Measurements from ENCODE around the gene TBC1D32. TPM values are rescaled to one million over a fixed set of nuclear protein-coding genes. Genes with fewer than 3 reads are reported as not detected.

Gene TBC1D32
- total and polyA plus RNA-seq, 7 donors = 0.60 to 6.1 (median 2.1) TPM

DNA sequence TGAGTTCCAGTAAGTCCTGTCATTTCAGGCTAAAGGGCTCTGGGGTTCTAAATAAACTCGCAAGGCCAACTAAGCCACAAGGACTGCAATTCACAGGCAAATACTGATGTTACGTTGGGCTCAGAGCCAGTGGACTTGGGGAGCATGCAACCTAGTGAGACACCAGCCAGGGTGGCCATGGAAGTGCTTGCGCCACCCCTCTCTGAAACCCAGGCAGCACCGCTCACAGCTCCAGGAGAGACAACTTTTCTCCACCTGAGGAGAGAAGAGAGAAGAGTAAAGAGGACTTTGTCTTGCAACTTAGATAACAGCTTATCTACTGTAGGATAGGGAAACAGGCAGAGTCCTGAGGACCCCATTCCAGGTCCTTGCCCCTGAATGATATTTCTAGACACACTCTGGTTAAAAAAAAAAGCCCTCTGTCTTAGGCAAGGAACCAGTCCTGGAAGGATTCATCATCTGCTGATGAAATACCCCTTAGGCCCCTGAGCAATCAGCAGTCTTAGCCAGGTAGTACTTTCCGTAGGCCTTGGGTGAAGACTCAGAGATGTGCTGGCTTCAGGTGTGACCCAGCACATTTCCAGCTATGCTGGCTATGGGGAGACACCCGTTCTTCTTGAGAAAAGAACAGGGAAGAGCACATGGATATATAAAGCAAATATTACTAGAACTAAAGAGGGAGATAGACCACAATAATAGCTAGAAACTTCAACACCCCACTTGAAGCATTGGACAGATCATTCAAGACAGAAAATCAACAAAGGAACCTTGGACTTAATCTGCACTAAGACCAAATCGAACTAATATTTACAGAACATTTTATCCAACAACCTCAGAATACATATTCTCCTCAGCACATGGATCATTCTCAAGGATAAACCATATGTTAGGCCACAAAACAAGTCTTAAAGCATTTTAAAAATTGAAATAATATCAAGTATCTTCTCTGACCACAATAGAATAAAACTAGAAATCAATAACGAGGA lies 31.5 kb upstream of the TBC1D32 start:
- Histone ChIP-seq H3K27ac (no peak overlapping the region), H3K4me1 (no peaks in the 10 kb centered on the region), H3K9me3 (no peaks in the 10 kb centered on the region), H3K4me3 (no peak overlapping the region), H3K36me3 (no peaks in the 10 kb centered on the region), H3K27me3 (no peaks in the 10 kb centered on the region)
- DNase-seq = no peak
- intact Hi-C loops (cut with DNase I) = no loop called here
- WGBS, 2 donors = 81 to 89% methylated on average over 8 of the region's 8 CpGs
- TF ChIP-seq EP300 (IDR thresholded peaks at IDR 0.05) = no peak
- TF ChIP-seq, protein P1, sequence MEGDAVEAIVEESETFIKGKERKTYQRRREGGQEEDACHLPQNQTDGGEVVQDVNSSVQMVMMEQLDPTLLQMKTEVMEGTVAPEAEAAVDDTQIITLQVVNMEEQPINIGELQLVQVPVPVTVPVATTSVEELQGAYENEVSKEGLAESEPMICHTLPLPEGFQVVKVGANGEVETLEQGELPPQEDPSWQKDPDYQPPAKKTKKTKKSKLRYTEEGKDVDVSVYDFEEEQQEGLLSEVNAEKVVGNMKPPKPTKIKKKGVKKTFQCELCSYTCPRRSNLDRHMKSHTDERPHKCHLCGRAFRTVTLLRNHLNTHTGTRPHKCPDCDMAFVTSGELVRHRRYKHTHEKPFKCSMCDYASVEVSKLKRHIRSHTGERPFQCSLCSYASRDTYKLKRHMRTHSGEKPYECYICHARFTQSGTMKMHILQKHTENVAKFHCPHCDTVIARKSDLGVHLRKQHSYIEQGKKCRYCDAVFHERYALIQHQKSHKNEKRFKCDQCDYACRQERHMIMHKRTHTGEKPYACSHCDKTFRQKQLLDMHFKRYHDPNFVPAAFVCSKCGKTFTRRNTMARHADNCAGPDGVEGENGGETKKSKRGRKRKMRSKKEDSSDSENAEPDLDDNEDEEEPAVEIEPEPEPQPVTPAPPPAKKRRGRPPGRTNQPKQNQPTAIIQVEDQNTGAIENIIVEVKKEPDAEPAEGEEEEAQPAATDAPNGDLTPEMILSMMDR (IDR thresholded peaks at IDR 0.05) = no peak
- TF ChIP-seq POLR2A (IDR thresholded peaks at IDR 0.05) = no peak
- TF ChIP-seq POLR2AphosphoS5 (IDR thresholded peaks at IDR 0.05) = no peak

DNA sequence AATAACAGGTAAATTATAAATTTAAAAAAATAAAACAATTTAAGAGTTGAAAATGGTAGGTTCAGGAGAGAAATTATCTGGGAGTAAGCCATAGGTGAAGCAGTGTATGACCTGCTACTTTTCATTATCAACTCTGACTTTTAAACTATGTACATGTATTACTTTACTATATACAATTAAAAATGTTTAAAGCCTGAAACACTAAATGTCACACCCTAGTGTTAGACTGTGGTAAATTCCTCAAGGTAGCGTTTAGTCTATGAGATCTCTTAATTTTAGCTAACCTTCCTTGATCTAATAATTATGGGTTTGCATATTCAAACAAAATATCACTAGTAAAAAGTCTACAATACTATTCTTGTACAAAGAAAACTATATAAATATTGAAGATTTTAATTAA lies 22.3 kb upstream of the TBC1D32 start:
- no peak overlapping the region for H3K4me3 ChIP-seq
- no peaks in the 10 kb centered on the region for H3K27me3 ChIP-seq
- 42 to 65% methylated on average over 1 of the region's 1 CpG for WGBS, 2 donors
- no peaks in the 10 kb centered on the region for H3K9me3 ChIP-seq
- no peak overlapping the region for H3K27ac ChIP-seq
- TF ChIP-seq, protein P1 (IDR thresholded peaks at IDR 0.05) = no peak
- no peak for TF ChIP-seq POLR2A (IDR thresholded peaks at IDR 0.05)
- no peak for TF ChIP-seq POLR2AphosphoS5 (IDR thresholded peaks at IDR 0.05)
- TF ChIP-seq EP300 (IDR thresholded peaks at IDR 0.05) = no peak
- intact Hi-C loops (cut with DNase I) = no loop called here
- no peaks in the 10 kb centered on the region for H3K36me3 ChIP-seq
- no peaks in the 10 kb centered on the region for H3K4me1 ChIP-seq
- no peak for DNase-seq

DNA sequence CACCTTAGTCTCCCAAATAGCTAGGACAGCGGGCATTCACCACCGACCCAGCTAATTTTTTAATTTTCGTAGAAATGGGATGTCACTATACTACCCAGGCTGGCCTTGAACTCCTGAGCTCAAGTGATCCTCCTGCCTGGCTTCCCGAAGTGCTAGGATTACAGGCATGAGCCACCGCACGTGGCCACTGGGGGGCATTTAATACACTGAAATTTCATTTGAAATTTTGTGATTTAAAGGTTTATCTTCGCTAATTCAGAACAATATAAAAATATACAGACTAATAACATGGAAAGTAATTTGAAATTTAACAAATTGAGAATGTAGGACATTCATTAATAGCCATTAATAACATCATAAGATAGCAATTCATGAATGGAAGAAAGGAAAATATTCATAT lies 20.5 kb upstream of the TBC1D32 start:
- no peaks in the 10 kb centered on the region for H3K36me3 ChIP-seq
- TF ChIP-seq POLR2A (IDR thresholded peaks at IDR 0.05) = no peak
- no peak for TF ChIP-seq POLR2AphosphoS5 (IDR thresholded peaks at IDR 0.05)
- TF ChIP-seq EP300 (IDR thresholded peaks at IDR 0.05) = no peak
- TF ChIP-seq, protein P1 (IDR thresholded peaks at IDR 0.05) = no peak
- intact Hi-C loops (cut with DNase I) = no loop called here
- no peak for DNase-seq
- H3K4me1 ChIP-seq = no peaks in the 10 kb centered on the region
- no peak overlapping the region for H3K4me3 ChIP-seq
- no peak overlapping the region for H3K27ac ChIP-seq
- no peaks in the 10 kb centered on the region for H3K9me3 ChIP-seq
- H3K27me3 ChIP-seq = no peaks in the 10 kb centered on the region
- 62 to 75% methylated on average over 7 of the region's 7 CpGs for WGBS, 2 donors

DNA sequence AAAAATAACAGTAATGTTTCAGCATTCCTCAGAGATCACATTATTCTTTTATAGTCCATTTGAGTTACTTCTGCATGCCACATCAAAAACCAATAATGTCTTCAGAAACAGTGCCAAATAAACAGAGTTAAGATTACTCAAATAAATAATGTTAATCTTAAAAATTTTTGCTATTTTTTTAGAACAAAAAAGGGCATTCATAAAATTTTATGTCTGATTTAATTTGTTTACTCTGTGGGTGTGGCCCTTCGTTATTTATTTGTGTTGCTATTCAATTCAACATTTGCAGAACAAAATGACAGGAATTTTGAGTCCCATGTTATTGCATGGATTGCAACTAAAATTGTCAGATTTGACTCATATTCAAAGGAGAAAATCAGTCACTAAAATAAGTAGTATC lies 18.7 kb upstream of the TBC1D32 start:
- no peaks in the 10 kb centered on the region for H3K27me3 ChIP-seq
- intact Hi-C loops (cut with DNase I) = no loop called here
- no peak overlapping the region for H3K27ac ChIP-seq
- WGBS, 2 donors = 3 to 43% methylated on average over 1 of the region's 1 CpG
- H3K36me3 ChIP-seq = no peaks in the 10 kb centered on the region
- TF ChIP-seq POLR2AphosphoS5 (IDR thresholded peaks at IDR 0.05) = no peak
- H3K4me1 ChIP-seq = no peaks in the 10 kb centered on the region
- H3K4me3 ChIP-seq = no peak overlapping the region
- DNase-seq = no peak
- no peaks in the 10 kb centered on the region for H3K9me3 ChIP-seq

DNA sequence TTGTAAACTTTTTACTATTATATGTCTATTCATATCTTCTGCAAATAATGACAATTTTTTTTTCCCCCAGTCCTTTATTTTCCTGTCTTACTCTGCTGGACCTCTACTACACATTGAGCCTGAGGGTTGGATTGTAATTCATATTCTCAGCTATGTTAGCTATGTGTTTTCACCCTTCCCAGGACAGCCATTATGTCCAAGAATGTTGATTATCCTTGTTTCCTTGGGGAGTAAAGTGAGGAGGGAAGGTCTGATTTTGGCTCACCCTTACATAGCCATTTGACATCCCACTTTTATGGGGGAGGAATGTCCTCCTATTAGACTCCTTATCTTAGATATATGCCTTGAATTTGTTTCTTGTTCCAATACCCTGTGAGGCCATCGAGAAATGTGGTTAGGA lies 17.6 kb upstream of the TBC1D32 start:
- no peak for DNase-seq
- 71 to 81% methylated on average over 1 of the region's 1 CpG for WGBS, 2 donors
- H3K27ac ChIP-seq = no peak overlapping the region
- H3K27me3 ChIP-seq = no peaks in the 10 kb centered on the region
- no peaks in the 10 kb centered on the region for H3K9me3 ChIP-seq
- no peaks in the 10 kb centered on the region for H3K36me3 ChIP-seq
- no peak for TF ChIP-seq POLR2A (IDR thresholded peaks at IDR 0.05)
- no peak for TF ChIP-seq EP300 (IDR thresholded peaks at IDR 0.05)
- TF ChIP-seq, protein P1 (IDR thresholded peaks at IDR 0.05) = no peak
- no peak for TF ChIP-seq POLR2AphosphoS5 (IDR thresholded peaks at IDR 0.05)
- no peak overlapping the region for H3K4me3 ChIP-seq
- intact Hi-C loops (cut with DNase I) = no loop called here
- H3K4me1 ChIP-seq = no peaks in the 10 kb centered on the region
